Gastrocnemius medialis (tissue), 4 donors: Measurements from ENCODE around the gene ALDH2. TPM values are rescaled to one million over a fixed set of nuclear protein-coding genes. Genes with fewer than 3 reads are reported as not detected.

Experiments used
- ATAC-seq, 2 donors: fragments of 150-250 bp; one replicate each; pipeline ENCODE4 v1.9.1; 2016
- DNase-seq, 2 donors: peaks; one replicate each; pipeline ENCODE4 v3.0.0-alpha.2; 2019
- H3K27ac ChIP-seq, 4 donors: fragments of 200-600 bp; sonication (generic); 1 replicate in 1 of 4; 2 replicates in 3 of 4; pipeline ENCODE4 v1.5.1; 2016 to 2018; ENCODE audit warnings: mild to moderate bottlenecking in 2 of 4, moderate library complexity in 1 of 4
- H3K27me3 ChIP-seq, 3 donors: fragments of 200-600 bp; sonication (generic) in 2 of 3; 1 replicate in 1 of 3; 2 replicates in 2 of 3; pipeline versions ENCODE4 v1.5.1 to v1.6.0; 2016 to 2019; ENCODE audit warnings: mild to moderate bottlenecking in 1 of 3, moderate library complexity in 1 of 3
- H3K36me3 ChIP-seq, 2 donors: fragments of 200-600 bp; sonication (generic) in 1 of 2; one replicate each; pipeline ENCODE4 v1.5.1; 2017 to 2018
- H3K4me1 ChIP-seq, 2 donors: fragments of 200-600 bp; sonication (generic) in 1 of 2; one replicate each; pipeline ENCODE4 v1.5.1; 2016 to 2017; ENCODE audit warnings: mild to moderate bottlenecking in 2 of 2
- H3K4me3 ChIP-seq, 4 donors: fragments of 200-600 bp; sonication (generic) in 3 of 4; 1 replicate in 1 of 4; 2 replicates in 3 of 4; pipeline ENCODE4 v1.5.1; 2016 to 2019; ENCODE audit warnings: mild to moderate bottlenecking in 2 of 4
- H3K9me3 ChIP-seq, 3 donors: fragments of 200-600 bp; sonication (generic) in 2 of 3; 1 replicate in 1 of 3; 2 replicates in 2 of 3; pipeline ENCODE4 v1.5.1; 2016 to 2019
- POLR2A ChIP-seq, 2 donors: fragments of 450-650 bp; IDR thresholded peaks; one replicate each; pipeline ENCODE4 v1.6.1; 2017; ENCODE audit warnings: antibody characterized with exemption in 2 of 2, mild to moderate bottlenecking in 2 of 2, moderate library complexity in 2 of 2
- in situ Hi-C, 4 donors: fragments of 200-750 bp; cut with MboI; loops; one replicate each; pipeline versions ENCODE4 v1.15.0 to v1.8.0; 2017; ENCODE audit warnings: low sequenced_read_pairs in 4 of 4
- intact Hi-C: fragments of 100-400 bp; cut with DNase I; formaldehyde crosslinking; loops from one replicate; pipeline ENCODE4 v1.15.1; 2023; ENCODE audit warnings: low total_unique reads
- total RNA-seq, 4 donors: library from RNA; depleted of rRNA; stranded (reverse); fragments of >200 nt; gene quantifications; one replicate each; pipeline versions ENCODE4 v1.1.0 to v1.2.3, GENCODE V29; 2016
- TF ChIP-seq, protein P1 (sequence below), 5 experiments: fragments of 450-650 bp in 3 of 5; fragments of 200-600 bp in 2 of 5; sonication (generic) in 2 of 5; IDR thresholded peaks in 4 of 5; conservative IDR thresholded peaks in 1 of 5; 1 replicate in 4 of 5; 2 replicates in 1 of 5; pipeline ENCODE4 v1.5.1; 2016 to 2019; ENCODE audit warnings: antibody characterized with exemption in 5 of 5, mild to moderate bottlenecking in 3 of 5, moderate library complexity in 3 of 5

Gene ALDH2
- total RNA-seq, 4 donors from 2014 or later: 70.9 to 156 (median 89.9) TPM

DNA sequence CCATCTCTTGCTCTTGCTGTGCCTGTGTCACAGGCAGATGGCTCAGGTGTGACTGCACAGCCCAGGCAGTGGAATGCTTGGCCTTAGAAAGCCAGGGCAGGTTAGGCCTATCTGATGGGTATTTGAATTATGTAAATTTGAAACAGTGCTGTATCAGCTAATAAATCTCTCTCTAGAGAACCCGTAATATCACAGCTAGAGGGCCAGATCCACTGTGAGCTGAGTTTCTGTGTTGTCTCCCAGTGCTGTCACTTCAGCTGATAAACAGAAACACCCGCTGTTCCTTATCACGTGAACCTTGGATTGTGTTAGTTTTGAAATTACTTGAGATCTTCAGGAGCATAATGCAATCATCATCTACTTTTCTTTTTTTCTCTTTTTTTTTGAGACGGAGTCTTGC, 21.5 kb upstream of the ALDH2 start:
- H3K27ac ChIP-seq: no peak overlapping the region
- no peaks in the 10 kb centered on the region for H3K4me1 ChIP-seq
- DNase-seq (no peak), ATAC-seq (no peak)
- no peak for TF ChIP-seq POLR2A (IDR thresholded peaks at IDR 0.05)
- TF ChIP-seq, protein P1, sequence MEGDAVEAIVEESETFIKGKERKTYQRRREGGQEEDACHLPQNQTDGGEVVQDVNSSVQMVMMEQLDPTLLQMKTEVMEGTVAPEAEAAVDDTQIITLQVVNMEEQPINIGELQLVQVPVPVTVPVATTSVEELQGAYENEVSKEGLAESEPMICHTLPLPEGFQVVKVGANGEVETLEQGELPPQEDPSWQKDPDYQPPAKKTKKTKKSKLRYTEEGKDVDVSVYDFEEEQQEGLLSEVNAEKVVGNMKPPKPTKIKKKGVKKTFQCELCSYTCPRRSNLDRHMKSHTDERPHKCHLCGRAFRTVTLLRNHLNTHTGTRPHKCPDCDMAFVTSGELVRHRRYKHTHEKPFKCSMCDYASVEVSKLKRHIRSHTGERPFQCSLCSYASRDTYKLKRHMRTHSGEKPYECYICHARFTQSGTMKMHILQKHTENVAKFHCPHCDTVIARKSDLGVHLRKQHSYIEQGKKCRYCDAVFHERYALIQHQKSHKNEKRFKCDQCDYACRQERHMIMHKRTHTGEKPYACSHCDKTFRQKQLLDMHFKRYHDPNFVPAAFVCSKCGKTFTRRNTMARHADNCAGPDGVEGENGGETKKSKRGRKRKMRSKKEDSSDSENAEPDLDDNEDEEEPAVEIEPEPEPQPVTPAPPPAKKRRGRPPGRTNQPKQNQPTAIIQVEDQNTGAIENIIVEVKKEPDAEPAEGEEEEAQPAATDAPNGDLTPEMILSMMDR (IDR thresholded peaks at IDR 0.05 in 4 of 5, conservative IDR thresholded peaks at IDR 0.05 in 1 of 5): no peak
- intact Hi-C loops (no loop called here), in situ Hi-C loops (loop anchor here in 1 of 4 donors (5.0 kb wide), 1 partner anchor 62 kb away; no protein-coding TSS in a partner anchor)
- no peaks in the 10 kb centered on the region for H3K27me3 ChIP-seq
- H3K9me3 ChIP-seq: no peaks in the 10 kb centered on the region
- H3K4me3 ChIP-seq: no peak overlapping the region
- peaks cover 0 to 51% of the 10 kb centered on the region in 2 donors for H3K36me3 ChIP-seq

DNA sequence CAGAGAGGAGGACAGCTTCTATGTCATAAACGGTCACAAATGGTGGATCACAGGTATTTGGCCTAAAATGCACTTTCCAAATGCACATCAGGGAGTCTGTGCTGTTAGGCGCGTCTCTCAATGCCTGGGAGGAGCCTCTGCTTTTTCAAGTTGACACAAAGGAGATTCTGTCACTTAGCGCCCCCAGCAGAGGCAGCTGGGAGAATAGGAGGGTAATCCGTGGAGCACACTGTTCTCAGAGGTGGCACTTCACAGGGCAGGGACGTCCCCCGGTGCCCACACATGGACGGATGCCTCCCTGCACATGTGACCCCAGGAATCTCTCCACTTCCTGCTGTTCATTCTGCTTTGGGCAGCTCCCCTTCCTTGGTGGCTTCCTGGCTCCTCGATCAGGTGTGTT, 19.4 kb upstream of the ALDH2 start:
- Histone ChIP-seq H3K9me3 (no peaks in the 10 kb centered on the region), H3K4me3 (no peak overlapping the region), H3K36me3 (peaks cover 0 to 51% of the 10 kb centered on the region in 2 donors), H3K4me1 (no peaks in the 10 kb centered on the region), H3K27ac (no peak overlapping the region), H3K27me3 (no peaks in the 10 kb centered on the region)
- TF ChIP-seq POLR2A (IDR thresholded peaks at IDR 0.05): no peak
- TF ChIP-seq, protein P1 (IDR thresholded peaks at IDR 0.05 in 4 of 5, conservative IDR thresholded peaks at IDR 0.05 in 1 of 5): no peak
- in situ Hi-C loops: loop anchor here in 1 of 4 donors (5.0 kb wide), 1 partner anchor 60 kb away; no protein-coding TSS in a partner anchor
- DNase-seq: no peak
- intact Hi-C loops: no loop called here
- no peak for ATAC-seq

DNA sequence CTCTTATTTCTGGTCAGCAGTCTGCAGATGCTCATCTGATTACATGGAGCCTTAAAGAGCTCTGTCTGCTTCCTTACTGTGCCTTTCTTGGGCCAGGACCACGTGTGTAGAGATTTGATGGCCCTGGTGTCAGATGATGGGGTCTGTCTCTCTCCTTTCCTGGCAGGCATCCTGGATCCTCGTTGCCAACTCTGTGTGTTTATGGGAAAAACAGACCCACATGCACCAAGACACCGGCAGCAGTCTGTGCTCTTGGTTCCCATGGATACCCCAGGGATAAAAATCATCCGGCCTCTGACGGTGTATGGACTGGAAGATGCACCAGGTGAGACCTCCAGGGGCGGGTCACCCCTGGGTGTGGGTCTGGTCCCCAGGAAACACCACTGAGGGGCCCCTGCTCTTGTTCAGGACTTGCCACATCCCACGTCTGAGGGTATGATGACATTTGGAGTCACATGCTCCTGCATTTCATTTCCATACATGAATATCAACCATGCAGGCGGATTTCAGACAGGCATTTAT, 18.5 kb upstream of the ALDH2 start:
- Histone ChIP-seq H3K4me1 (peaks cover 0 to 1% of the 10 kb centered on the region in 2 donors), H3K27me3 (no peaks in the 10 kb centered on the region), H3K27ac (no peak overlapping the region), H3K9me3 (no peaks in the 10 kb centered on the region), H3K4me3 (no peak overlapping the region), H3K36me3 (peaks cover 0 to 51% of the 10 kb centered on the region in 2 donors)
- TF ChIP-seq, protein P1 (IDR thresholded peaks at IDR 0.05 in 4 of 5, conservative IDR thresholded peaks at IDR 0.05 in 1 of 5): no peak
- no peak for TF ChIP-seq POLR2A (IDR thresholded peaks at IDR 0.05)
- DNase-seq (no peak), ATAC-seq (no peak)
- intact Hi-C loops (no loop called here), in situ Hi-C loops (loop anchor here in 1 of 4 donors (5.0 kb wide), 1 partner anchor 59 kb away; no protein-coding TSS in a partner anchor)

DNA sequence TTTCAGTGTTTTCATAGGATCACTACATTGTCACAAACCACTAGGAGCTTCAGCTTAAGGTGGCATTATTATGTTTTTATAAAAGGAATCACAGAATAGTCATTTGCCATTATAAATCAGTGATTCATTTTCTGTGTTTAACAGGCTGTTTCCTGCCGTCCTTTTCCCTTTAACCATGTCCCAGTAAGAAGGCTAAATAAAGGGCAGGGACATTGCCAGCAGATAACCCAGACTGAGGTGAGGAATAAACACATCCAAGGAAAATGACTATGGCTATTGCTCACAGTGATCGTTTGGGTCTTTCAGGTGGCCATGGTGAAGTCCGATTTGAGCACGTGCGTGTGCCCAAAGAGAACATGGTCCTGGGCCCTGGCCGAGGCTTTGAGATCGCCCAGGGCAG, 17.9 kb upstream of the ALDH2 start:
- in situ Hi-C loops (loop anchor here in 1 of 4 donors (5.0 kb wide), 1 partner anchor 58 kb away; no protein-coding TSS in a partner anchor), intact Hi-C loops (no loop called here)
- TF ChIP-seq, protein P1 (IDR thresholded peaks at IDR 0.05 in 4 of 5, conservative IDR thresholded peaks at IDR 0.05 in 1 of 5): no peak
- no peak for TF ChIP-seq POLR2A (IDR thresholded peaks at IDR 0.05)
- DNase-seq (no peak), ATAC-seq (no peak)
- Histone ChIP-seq H3K9me3 (no peaks in the 10 kb centered on the region), H3K4me3 (no peak overlapping the region), H3K27ac (no peak overlapping the region), H3K27me3 (no peaks in the 10 kb centered on the region), H3K36me3 (peaks cover 0 to 51% of the 10 kb centered on the region in 2 donors), H3K4me1 (peaks cover 0 to 5% of the 10 kb centered on the region in 2 donors)
